Liver (tissue), 9 donors: Measurements from ENCODE around the gene FHOD1. TPM values are rescaled to one million over a fixed set of nuclear protein-coding genes. Genes with fewer than 3 reads are reported as not detected.

ENCODE experiments used
- DNase-seq: peaks from one replicate; pipeline ENCODE4 v3.0.0-alpha.2; 2017; ENCODE audit warnings: low spot score
- H3K27ac ChIP-seq, 2 donors: one replicate each; pipeline ENCODE4 v1.7.0; 2013; ENCODE audit warnings: inconsistent platforms in 2 of 2, low read length in 2 of 2, control low read depth in 1 of 2, low read depth in 1 of 2, mild to moderate bottlenecking in 1 of 2
- H3K27me3 ChIP-seq, 4 donors: one replicate each; pipeline versions ENCODE4 v1.6.1 to v1.7.0; 2013; ENCODE audit warnings: low read length in 3 of 4, inconsistent platforms in 1 of 4, mild to moderate bottlenecking in 1 of 4, moderate library complexity in 1 of 4; ENCODE audit not compliant: control insufficient read depth in 4 of 4, insufficient read depth in 4 of 4
- H3K36me3 ChIP-seq, 4 donors: one replicate each; pipeline versions ENCODE4 v1.6.1 to v1.7.0; 2013; ENCODE audit warnings: low read length in 3 of 4, mild to moderate bottlenecking in 3 of 4, low read depth in 1 of 4, moderate library complexity in 1 of 4; ENCODE audit not compliant: control insufficient read depth in 4 of 4, insufficient read depth in 3 of 4
- H3K4me1 ChIP-seq, 4 donors: one replicate each; pipeline versions ENCODE4 v1.6.1 to v1.7.0; 2013; ENCODE audit warnings: low read length in 3 of 4, mild to moderate bottlenecking in 3 of 4, moderate library complexity in 1 of 4; ENCODE audit not compliant: control insufficient read depth in 4 of 4, insufficient read depth in 4 of 4
- H3K4me3 ChIP-seq, 3 donors: one replicate each; pipeline versions ENCODE4 v1.6.1 to v1.7.0; 2013; ENCODE audit warnings: low read length in 3 of 3, control low read depth in 1 of 3, low read depth in 1 of 3, mild to moderate bottlenecking in 1 of 3
- H3K9ac ChIP-seq, 2 donors: one replicate each; pipeline ENCODE4 v1.7.0; 2013; ENCODE audit warnings: low read length in 2 of 2, mild to moderate bottlenecking in 2 of 2, moderate library complexity in 2 of 2, control low read depth in 1 of 2, low read depth in 1 of 2
- H3K9me3 ChIP-seq, 4 donors: one replicate each; pipeline versions ENCODE4 v1.6.1 to v1.7.0; 2013; ENCODE audit warnings: low read length in 3 of 4; ENCODE audit not compliant: control insufficient read depth in 4 of 4
- CTCF ChIP-seq: fragments of 150-350 bp; IDR thresholded peaks from 2 replicates; pipeline ENCODE4 v1.5.1; 2017; ENCODE audit warnings: improper control_type of control experiment, low read depth, low read length; ENCODE audit not compliant: missing input control
- FOXA1 ChIP-seq: IDR thresholded peaks from 2 replicates; pipeline ENCODE4 v1.6.1; 2016; ENCODE audit warnings: antibody characterized with exemption
- FOXA2 ChIP-seq: IDR thresholded peaks from 2 replicates; pipeline ENCODE4 v1.6.1; 2016; ENCODE audit warnings: antibody characterized with exemption
- GABPA ChIP-seq, 2 donors: IDR thresholded peaks in 1 of 2; conservative IDR thresholded peaks in 1 of 2; 2 replicates each; pipeline ENCODE4 v1.6.1; 2016; ENCODE audit warnings: antibody characterized with exemption in 2 of 2, mild to moderate bottlenecking in 1 of 2, moderate library complexity in 1 of 2
- HNF4A ChIP-seq, 2 donors: conservative IDR thresholded peaks; 2 replicates each; pipeline ENCODE4 v1.6.1; 2016; ENCODE audit warnings: antibody characterized with exemption in 2 of 2, mild to moderate bottlenecking in 2 of 2
- HNF4G ChIP-seq: IDR thresholded peaks from 2 replicates; pipeline ENCODE4 v1.6.1; 2016; ENCODE audit warnings: antibody characterized with exemption
- JUND ChIP-seq, 2 donors: IDR thresholded peaks; 2 replicates each; pipeline ENCODE4 v1.6.1; 2016; ENCODE audit warnings: antibody characterized with exemption in 2 of 2
- MAX ChIP-seq: IDR thresholded peaks from 2 replicates; pipeline ENCODE4 v1.6.1; 2016; ENCODE audit warnings: antibody characterized with exemption
- NR2F2 ChIP-seq: IDR thresholded peaks from 2 replicates; pipeline ENCODE4 v1.6.1; 2016; ENCODE audit warnings: antibody characterized with exemption
- RAD21 ChIP-seq, 2 donors: IDR thresholded peaks; 2 replicates each; pipeline ENCODE4 v1.6.1; 2016; ENCODE audit warnings: antibody characterized with exemption in 2 of 2, mild to moderate bottlenecking in 2 of 2
- REST ChIP-seq: IDR thresholded peaks from 2 replicates; pipeline ENCODE4 v1.6.1; 2016; ENCODE audit warnings: antibody characterized with exemption, mild to moderate bottlenecking
- RXRA ChIP-seq, 2 donors: IDR thresholded peaks; 2 replicates each; pipeline ENCODE4 v1.6.1; 2017 to 2018; ENCODE audit warnings: antibody characterized with exemption in 2 of 2, mild to moderate bottlenecking in 1 of 2
- SP1 ChIP-seq: IDR thresholded peaks from 2 replicates; pipeline ENCODE4 v1.6.1; 2018; ENCODE audit warnings: antibody characterized with exemption, mild to moderate bottlenecking
- TAF1 ChIP-seq: conservative IDR thresholded peaks from 2 replicates; pipeline ENCODE4 v1.6.1; 2016; ENCODE audit warnings: antibody characterized with exemption, mild to moderate bottlenecking
- YY1 ChIP-seq: IDR thresholded peaks from 2 replicates; pipeline ENCODE4 v1.6.1; 2016; ENCODE audit warnings: antibody characterized with exemption, mild to moderate bottlenecking
- ZBTB33 ChIP-seq: IDR thresholded peaks from 2 replicates; pipeline ENCODE4 v1.6.1; 2016; ENCODE audit warnings: antibody characterized with exemption
- WGBS: extraction: QIAGEN DNeasy Blood & Tissue Kit; methylation state at CpG from one replicate; pipeline ENCODE4 v1.1.7; 2013; 5-methylcytosine and 5-hydroxymethylcytosine counted together
- polyA plus RNA-seq, 2 donors: library from polyadenylated mRNA; stranded (reverse) in 1 of 2; unstranded in 1 of 2; fragments of 200-250 nt in 1 of 2; fragments of >200 nt in 1 of 2; fragmentation: Nextera tagmentation in 1 of 2; extraction: Ambion mirVana in 1 of 2; gene quantifications; one replicate each; pipeline versions ENCODE4 v1.2.1 to v1.2.3, GENCODE V29; 2013 to 2015
- total RNA-seq, 2 donors: library from RNA; depleted of rRNA; stranded (reverse); fragments of >200 nt; gene quantifications; one replicate each; pipeline ENCODE4 v1.2.3, GENCODE V29; 2014
- donor health status: healthy.
- donor health status: healthy.
- donor health status: healthy.
- donor health status: healthy.
- donor health status: healthy.

Gene FHOD1
- total and polyA plus RNA-seq, 4 donors: 2.2 to 6.4 (median 4.1) TPM

GRCh38 chr16:67228034-67228785, 19.1 kb downstream of the FHOD1 start:
- peaks cover 2 to 47% (median 30%) of the 10 kb centered on the region in 4 donors for H3K4me1 ChIP-seq
- H3K9me3 ChIP-seq: no peaks in the 10 kb centered on the region
- 93% methylated on average over 9 of the region's 9 CpGs for WGBS
- H3K4me3 ChIP-seq: peak overlapping the region in 1 of 3 donors; percentile 98
- no peak overlapping the region for H3K27ac ChIP-seq
- no peak for DNase-seq
- TF ChIP-seq HNF4A (conservative IDR thresholded peaks at IDR 0.05) (no peak), HNF4G (no peak), FOXA1 (no peak), ZBTB33 (no peak), YY1 (no peak), FOXA2 (no peak), RXRA (IDR thresholded peaks at IDR 0.05) (no peak), REST (no peak), RAD21 (IDR thresholded peaks at IDR 0.05) (no peak), GABPA (IDR thresholded peaks at IDR 0.05 in 1 of 2, conservative IDR thresholded peaks at IDR 0.05 in 1 of 2) (no peak), MAX (no peak), SP1 (no peak), CTCF (no peak), TAF1 (no peak), JUND (IDR thresholded peaks at IDR 0.05) (no peak)
- H3K36me3 ChIP-seq: peaks cover 7 to 19% (median 17%) of the 10 kb centered on the region in 4 donors
- no peaks in the 10 kb centered on the region for H3K27me3 ChIP-seq
- H3K9ac ChIP-seq: no peak overlapping the region

GRCh38 chr16:67227567-67227921, 19.7 kb downstream of the FHOD1 start:
- Histone ChIP-seq H3K4me1 (peaks cover 2 to 47% (median 30%) of the 10 kb centered on the region in 4 donors), H3K36me3 (peaks cover 7 to 19% (median 17%) of the 10 kb centered on the region in 4 donors), H3K27ac (peak overlapping the region; percentile 49 to 70), H3K4me3 (peak overlapping the region; percentile 81 to 98 (median 93)), H3K9me3 (no peaks in the 10 kb centered on the region), H3K9ac (peak overlapping the region; percentile 84 to 93), H3K27me3 (no peaks in the 10 kb centered on the region)
- WGBS: 13% methylated on average over 12 of the region's 12 CpGs
- no peak for DNase-seq
- TF ChIP-seq CTCF (no peak), REST (no peak), NR2F2 (no peak), TAF1 (no peak), MAX (no peak), HNF4A (conservative IDR thresholded peaks at IDR 0.05) (no peak)
